ENCODE measurements around the gene KRT20. TPM values are rescaled to one million over a fixed set of nuclear protein-coding genes. Genes with fewer than 3 reads are reported as not detected.
A peak's percentile ranks its signal among the peaks of the same experiment; 100 is the strongest.

Gene KRT20
- total RNA-seq, 1 donor from 2014 or later: not detected

- intact Hi-C loops (cut with DNase I): no loop called here
- TF ChIP-seq, protein P1, sequence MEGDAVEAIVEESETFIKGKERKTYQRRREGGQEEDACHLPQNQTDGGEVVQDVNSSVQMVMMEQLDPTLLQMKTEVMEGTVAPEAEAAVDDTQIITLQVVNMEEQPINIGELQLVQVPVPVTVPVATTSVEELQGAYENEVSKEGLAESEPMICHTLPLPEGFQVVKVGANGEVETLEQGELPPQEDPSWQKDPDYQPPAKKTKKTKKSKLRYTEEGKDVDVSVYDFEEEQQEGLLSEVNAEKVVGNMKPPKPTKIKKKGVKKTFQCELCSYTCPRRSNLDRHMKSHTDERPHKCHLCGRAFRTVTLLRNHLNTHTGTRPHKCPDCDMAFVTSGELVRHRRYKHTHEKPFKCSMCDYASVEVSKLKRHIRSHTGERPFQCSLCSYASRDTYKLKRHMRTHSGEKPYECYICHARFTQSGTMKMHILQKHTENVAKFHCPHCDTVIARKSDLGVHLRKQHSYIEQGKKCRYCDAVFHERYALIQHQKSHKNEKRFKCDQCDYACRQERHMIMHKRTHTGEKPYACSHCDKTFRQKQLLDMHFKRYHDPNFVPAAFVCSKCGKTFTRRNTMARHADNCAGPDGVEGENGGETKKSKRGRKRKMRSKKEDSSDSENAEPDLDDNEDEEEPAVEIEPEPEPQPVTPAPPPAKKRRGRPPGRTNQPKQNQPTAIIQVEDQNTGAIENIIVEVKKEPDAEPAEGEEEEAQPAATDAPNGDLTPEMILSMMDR (IDR thresholded peaks at IDR 0.05): no peak
Measured at GRCh38 chr17:40841246-40841645, 43.8 kb downstream of the KRT20 start.

DNA sequence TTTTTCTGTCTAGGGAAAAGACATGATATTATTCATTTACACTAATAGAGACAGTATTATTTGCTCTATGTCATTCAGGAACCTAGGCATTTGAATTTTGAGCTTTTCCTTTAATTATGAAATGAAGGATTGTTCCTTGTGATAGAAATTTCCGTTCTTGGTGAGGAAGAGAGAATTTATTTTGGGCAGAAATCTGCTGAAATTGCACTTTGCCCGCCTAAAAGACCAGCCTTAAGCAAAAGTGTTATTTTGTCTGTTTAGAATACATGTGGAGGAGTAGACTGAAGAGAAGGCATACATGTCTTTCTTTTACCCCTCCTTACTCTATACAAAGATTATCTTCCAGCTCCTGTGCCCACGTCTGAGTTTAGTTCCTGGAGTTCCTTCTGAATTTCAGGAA lies 45.8 kb downstream of the KRT20 start:
- Histone ChIP-seq H3K9me3 (no peaks in the 10 kb centered on the region), H3K36me3 (peaks cover 4 to 12% of the 10 kb centered on the region in 2 donors), H3K27me3 (no peaks in the 10 kb centered on the region), H3K27ac (no peak overlapping the region), H3K4me3 (no peak overlapping the region), H3K4me1 (no peaks in the 10 kb centered on the region)
- intact Hi-C loops (cut with DNase I): no loop called here
- no peak for DNase-seq (ENCODE audit: low spot score in 2 of 2)
- TF ChIP-seq, protein P1 (IDR thresholded peaks at IDR 0.05): no peak

More at GRCh38 chr17:40841246-40841645, 43.8 kb downstream of the KRT20 start:
- Histone ChIP-seq H3K36me3 (no peaks in the 10 kb centered on the region), H3K27me3 (no peaks in the 10 kb centered on the region), H3K4me1 (no peaks in the 10 kb centered on the region), H3K27ac (no peak overlapping the region), H3K4me3 (no peak overlapping the region), H3K9me3 (no peaks in the 10 kb centered on the region)
- DNase-seq (ENCODE audit: low spot score in 2 of 2): no peak

GRCh38 chr17:40836020-40836419 lies 49.0 kb downstream of the KRT20 start:
- TF ChIP-seq, protein P1 (IDR thresholded peaks at IDR 0.05): no peak
- H3K36me3 ChIP-seq: peaks cover 4 to 13% of the 10 kb centered on the region in 2 donors

GRCh38 chr17:40833882-40834281 lies 51.2 kb downstream of the KRT20 start:
- intact Hi-C loops (cut with DNase I): no loop called here
- no peak for DNase-seq (ENCODE audit: low spot score in 2 of 2)
- Histone ChIP-seq H3K36me3 (peaks cover 4 to 13% of the 10 kb centered on the region in 2 donors), H3K27ac (no peak overlapping the region), H3K27me3 (no peaks in the 10 kb centered on the region), H3K9me3 (no peaks in the 10 kb centered on the region), H3K4me3 (no peak overlapping the region), H3K4me1 (peaks cover 6 to 20% of the 10 kb centered on the region in 2 donors)
- TF ChIP-seq, protein P1 (IDR thresholded peaks at IDR 0.05): no peak

More at GRCh38 chr17:40836020-40836419, 49.0 kb downstream of the KRT20 start:
- Histone ChIP-seq H3K27ac (no peak overlapping the region), H3K27me3 (no peaks in the 10 kb centered on the region), H3K4me3 (no peak overlapping the region), H3K9me3 (no peaks in the 10 kb centered on the region), H3K4me1 (peaks cover 0 to 9% of the 10 kb centered on the region in 2 donors)
- DNase-seq (ENCODE audit: low spot score in 2 of 2): no peak
- intact Hi-C loops (cut with DNase I): no loop called here

DNA sequence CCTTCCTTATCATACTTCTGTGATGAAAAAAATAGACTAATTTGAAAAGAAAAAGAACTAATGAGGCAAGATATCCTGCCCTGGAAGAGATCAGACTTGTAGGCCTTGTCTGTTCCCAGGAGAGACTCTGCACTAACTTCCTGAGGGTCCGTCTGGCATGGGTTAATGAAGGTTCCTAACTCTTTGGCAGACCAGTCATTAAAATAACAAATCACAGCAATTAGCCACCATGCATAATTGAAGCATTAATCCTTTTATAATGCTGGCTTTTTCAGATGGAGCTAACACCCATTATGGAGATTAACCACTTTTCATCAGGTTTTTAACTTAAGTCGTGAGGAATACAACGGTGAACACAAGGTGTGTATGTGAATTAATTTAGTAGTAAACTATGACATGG lies 52.2 kb downstream of the KRT20 start:
- peak overlapping the region; percentile 53 to 69 for H3K27ac ChIP-seq
- peaks cover 13 to 26% of the 10 kb centered on the region in 2 donors for H3K4me1 ChIP-seq
- no peaks in the 10 kb centered on the region for H3K9me3 ChIP-seq
- intact Hi-C loops (cut with DNase I): no loop called here
- no peaks in the 10 kb centered on the region for H3K27me3 ChIP-seq
- peaks cover 4 to 13% of the 10 kb centered on the region in 2 donors for H3K36me3 ChIP-seq
- DNase-seq (ENCODE audit: low spot score in 2 of 2): no peak
- TF ChIP-seq, protein P1 (IDR thresholded peaks at IDR 0.05): no peak
- no peak overlapping the region for H3K4me3 ChIP-seq

Measured in ascending aorta (tissue), 2 donors.